ENCODE results near the gene C2CD3. TPM values are rescaled to one million over a fixed set of nuclear protein-coding genes. Genes with fewer than 3 reads are reported as not detected.

C2CD3 gene
- total RNA-seq, 1 experiment from 2014 or later = 18.7 TPM

DNA sequence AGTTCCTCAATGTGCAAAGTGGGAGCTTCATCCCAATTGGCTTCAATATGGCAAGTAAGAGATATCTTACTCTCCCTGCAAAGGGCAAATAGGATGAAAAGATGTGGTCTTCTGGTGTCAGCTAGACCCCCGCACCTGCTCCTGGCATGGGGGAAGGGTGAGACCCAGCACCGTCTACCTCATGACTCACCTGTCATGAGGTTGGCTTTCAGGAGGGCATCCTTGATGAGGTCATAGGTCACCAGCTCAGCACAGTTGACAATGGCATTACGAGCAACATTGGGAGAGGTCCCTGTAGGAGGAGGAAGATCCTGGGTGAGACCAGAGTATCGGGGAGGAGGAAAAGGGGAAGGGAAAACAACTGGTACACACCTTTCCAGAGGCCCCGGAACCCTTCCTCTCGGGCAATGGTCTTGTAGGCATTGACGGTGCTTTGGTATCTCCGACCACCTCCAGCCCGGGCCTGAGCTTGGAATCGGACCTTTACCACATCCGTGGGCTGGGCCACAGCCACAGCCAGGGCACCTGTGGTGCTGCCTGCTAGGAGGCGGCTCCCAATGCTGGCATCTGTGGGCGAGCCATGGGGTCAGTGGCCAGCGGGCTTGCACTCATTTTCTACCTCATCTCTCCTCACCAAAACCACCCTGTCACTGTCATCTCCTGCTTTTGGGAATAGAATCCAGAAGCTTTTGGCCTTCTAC, 194.2 kb downstream of the C2CD3 start:
- DNase-seq (ENCODE audit: low spot score) (no peak), ATAC-seq (no peak)
- Mint-ChIP-seq H3K36me3 (peaks cover 67% of the 10 kb centered on the region), H3K27me3 (ENCODE audit: low read depth) (no peaks in the 10 kb centered on the region), H3K9me3 (no peaks in the 10 kb centered on the region), H3K27ac (no peak overlapping the region), H3K4me3 (no peak overlapping the region), H3K4me1 (peaks cover 19% of the 10 kb centered on the region)
- TF ChIP-seq MYBL2 (CRISPR knock-in tag; IDR thresholded peaks at IDR 0.05) = no peak
- no peak for TF ChIP-seq KAT7 (CRISPR knock-in tag; IDR thresholded peaks at IDR 0.05; ENCODE audit: borderline replicate concordance)
- TF ChIP-seq MXD4 (CRISPR knock-in tag; IDR thresholded peaks at IDR 0.05; ENCODE audit: borderline replicate concordance) = no peak
- TF ChIP-seq, protein P1, sequence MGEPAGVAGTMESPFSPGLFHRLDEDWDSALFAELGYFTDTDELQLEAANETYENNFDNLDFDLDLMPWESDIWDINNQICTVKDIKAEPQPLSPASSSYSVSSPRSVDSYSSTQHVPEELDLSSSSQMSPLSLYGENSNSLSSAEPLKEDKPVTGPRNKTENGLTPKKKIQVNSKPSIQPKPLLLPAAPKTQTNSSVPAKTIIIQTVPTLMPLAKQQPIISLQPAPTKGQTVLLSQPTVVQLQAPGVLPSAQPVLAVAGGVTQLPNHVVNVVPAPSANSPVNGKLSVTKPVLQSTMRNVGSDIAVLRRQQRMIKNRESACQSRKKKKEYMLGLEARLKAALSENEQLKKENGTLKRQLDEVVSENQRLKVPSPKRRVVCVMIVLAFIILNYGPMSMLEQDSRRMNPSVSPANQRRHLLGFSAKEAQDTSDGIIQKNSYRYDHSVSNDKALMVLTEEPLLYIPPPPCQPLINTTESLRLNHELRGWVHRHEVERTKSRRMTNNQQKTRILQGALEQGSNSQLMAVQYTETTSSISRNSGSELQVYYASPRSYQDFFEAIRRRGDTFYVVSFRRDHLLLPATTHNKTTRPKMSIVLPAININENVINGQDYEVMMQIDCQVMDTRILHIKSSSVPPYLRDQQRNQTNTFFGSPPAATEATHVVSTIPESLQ (CRISPR knock-in tag; IDR thresholded peaks at IDR 0.05) = no peak
- TF ChIP-seq, protein P2, sequence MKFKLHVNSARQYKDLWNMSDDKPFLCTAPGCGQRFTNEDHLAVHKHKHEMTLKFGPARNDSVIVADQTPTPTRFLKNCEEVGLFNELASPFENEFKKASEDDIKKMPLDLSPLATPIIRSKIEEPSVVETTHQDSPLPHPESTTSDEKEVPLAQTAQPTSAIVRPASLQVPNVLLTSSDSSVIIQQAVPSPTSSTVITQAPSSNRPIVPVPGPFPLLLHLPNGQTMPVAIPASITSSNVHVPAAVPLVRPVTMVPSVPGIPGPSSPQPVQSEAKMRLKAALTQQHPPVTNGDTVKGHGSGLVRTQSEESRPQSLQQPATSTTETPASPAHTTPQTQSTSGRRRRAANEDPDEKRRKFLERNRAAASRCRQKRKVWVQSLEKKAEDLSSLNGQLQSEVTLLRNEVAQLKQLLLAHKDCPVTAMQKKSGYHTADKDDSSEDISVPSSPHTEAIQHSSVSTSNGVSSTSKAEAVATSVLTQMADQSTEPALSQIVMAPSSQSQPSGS (CRISPR knock-in tag; IDR thresholded peaks at IDR 0.05; ENCODE audit: borderline replicate concordance, low read depth) = no peak
- TF ChIP-seq JAZF1 (CRISPR knock-in tag; IDR thresholded peaks at IDR 0.05) = no peak
- TF ChIP-seq CBFB (CRISPR knock-in tag; IDR thresholded peaks at IDR 0.05; ENCODE audit: low read depth) = no peak
- TF ChIP-seq, protein P3, sequence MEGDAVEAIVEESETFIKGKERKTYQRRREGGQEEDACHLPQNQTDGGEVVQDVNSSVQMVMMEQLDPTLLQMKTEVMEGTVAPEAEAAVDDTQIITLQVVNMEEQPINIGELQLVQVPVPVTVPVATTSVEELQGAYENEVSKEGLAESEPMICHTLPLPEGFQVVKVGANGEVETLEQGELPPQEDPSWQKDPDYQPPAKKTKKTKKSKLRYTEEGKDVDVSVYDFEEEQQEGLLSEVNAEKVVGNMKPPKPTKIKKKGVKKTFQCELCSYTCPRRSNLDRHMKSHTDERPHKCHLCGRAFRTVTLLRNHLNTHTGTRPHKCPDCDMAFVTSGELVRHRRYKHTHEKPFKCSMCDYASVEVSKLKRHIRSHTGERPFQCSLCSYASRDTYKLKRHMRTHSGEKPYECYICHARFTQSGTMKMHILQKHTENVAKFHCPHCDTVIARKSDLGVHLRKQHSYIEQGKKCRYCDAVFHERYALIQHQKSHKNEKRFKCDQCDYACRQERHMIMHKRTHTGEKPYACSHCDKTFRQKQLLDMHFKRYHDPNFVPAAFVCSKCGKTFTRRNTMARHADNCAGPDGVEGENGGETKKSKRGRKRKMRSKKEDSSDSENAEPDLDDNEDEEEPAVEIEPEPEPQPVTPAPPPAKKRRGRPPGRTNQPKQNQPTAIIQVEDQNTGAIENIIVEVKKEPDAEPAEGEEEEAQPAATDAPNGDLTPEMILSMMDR (IDR thresholded peaks at IDR 0.05) = no peak
- TF ChIP-seq HMGA2 (CRISPR knock-in tag; IDR thresholded peaks at IDR 0.05) = no peak
- TF ChIP-seq, protein P4, sequence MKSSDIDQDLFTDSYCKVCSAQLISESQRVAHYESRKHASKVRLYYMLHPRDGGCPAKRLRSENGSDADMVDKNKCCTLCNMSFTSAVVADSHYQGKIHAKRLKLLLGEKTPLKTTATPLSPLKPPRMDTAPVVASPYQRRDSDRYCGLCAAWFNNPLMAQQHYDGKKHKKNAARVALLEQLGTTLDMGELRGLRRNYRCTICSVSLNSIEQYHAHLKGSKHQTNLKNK (CRISPR knock-in tag; IDR thresholded peaks at IDR 0.05) = no peak
- TF ChIP-seq, protein P5, sequence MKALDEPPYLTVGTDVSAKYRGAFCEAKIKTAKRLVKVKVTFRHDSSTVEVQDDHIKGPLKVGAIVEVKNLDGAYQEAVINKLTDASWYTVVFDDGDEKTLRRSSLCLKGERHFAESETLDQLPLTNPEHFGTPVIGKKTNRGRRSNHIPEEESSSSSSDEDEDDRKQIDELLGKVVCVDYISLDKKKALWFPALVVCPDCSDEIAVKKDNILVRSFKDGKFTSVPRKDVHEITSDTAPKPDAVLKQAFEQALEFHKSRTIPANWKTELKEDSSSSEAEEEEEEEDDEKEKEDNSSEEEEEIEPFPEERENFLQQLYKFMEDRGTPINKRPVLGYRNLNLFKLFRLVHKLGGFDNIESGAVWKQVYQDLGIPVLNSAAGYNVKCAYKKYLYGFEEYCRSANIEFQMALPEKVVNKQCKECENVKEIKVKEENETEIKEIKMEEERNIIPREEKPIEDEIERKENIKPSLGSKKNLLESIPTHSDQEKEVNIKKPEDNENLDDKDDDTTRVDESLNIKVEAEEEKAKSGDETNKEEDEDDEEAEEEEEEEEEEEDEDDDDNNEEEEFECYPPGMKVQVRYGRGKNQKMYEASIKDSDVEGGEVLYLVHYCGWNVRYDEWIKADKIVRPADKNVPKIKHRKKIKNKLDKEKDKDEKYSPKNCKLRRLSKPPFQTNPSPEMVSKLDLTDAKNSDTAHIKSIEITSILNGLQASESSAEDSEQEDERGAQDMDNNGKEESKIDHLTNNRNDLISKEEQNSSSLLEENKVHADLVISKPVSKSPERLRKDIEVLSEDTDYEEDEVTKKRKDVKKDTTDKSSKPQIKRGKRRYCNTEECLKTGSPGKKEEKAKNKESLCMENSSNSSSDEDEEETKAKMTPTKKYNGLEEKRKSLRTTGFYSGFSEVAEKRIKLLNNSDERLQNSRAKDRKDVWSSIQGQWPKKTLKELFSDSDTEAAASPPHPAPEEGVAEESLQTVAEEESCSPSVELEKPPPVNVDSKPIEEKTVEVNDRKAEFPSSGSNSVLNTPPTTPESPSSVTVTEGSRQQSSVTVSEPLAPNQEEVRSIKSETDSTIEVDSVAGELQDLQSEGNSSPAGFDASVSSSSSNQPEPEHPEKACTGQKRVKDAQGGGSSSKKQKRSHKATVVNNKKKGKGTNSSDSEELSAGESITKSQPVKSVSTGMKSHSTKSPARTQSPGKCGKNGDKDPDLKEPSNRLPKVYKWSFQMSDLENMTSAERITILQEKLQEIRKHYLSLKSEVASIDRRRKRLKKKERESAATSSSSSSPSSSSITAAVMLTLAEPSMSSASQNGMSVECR (CRISPR knock-in tag; IDR thresholded peaks at IDR 0.05; ENCODE audit: borderline replicate concordance) = no peak
- TF ChIP-seq NR3C1 (CRISPR knock-in tag; conservative IDR thresholded peaks at IDR 0.05; ENCODE audit: low read depth) = no peak
- TF ChIP-seq, protein P6, sequence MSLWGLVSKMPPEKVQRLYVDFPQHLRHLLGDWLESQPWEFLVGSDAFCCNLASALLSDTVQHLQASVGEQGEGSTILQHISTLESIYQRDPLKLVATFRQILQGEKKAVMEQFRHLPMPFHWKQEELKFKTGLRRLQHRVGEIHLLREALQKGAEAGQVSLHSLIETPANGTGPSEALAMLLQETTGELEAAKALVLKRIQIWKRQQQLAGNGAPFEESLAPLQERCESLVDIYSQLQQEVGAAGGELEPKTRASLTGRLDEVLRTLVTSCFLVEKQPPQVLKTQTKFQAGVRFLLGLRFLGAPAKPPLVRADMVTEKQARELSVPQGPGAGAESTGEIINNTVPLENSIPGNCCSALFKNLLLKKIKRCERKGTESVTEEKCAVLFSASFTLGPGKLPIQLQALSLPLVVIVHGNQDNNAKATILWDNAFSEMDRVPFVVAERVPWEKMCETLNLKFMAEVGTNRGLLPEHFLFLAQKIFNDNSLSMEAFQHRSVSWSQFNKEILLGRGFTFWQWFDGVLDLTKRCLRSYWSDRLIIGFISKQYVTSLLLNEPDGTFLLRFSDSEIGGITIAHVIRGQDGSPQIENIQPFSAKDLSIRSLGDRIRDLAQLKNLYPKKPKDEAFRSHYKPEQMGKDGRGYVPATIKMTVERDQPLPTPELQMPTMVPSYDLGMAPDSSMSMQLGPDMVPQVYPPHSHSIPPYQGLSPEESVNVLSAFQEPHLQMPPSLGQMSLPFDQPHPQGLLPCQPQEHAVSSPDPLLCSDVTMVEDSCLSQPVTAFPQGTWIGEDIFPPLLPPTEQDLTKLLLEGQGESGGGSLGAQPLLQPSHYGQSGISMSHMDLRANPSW (CRISPR knock-in tag; conservative IDR thresholded peaks at IDR 0.05; ENCODE audit: low read depth) = no peak
- ChIA-PET CTCF (no interaction called here), POLR2A (no interaction called here)

All from WTC11 (cell line).